GM21390 (cell line): ENCODE data around the gene PFN1.

Experiments
- ATAC-seq: cut with Tn5 transposase; IDR thresholded peaks from one replicate; pipeline ENCODE4 v1.9.1; 2021; ENCODE audit not compliant: unreplicated experiment

Gene PFN1

GRCh38 chr17:4948166-4948930 lies at the start of gene PFN1:
Gene PFN1, minus strand, starts transcription at chr17:4948530. Its CDS starts 136 bp downstream, at chr17:4948394.
- ATAC-seq: no peak

- ATAC-seq: peak; percentile 82
Observed at GRCh38 chr17:4997302-4998026, 49.1 kb upstream of the PFN1 start, which contains the start of the genes INCA1 and KIF1C. Gene INCA1, minus strand, starts transcription at chr17:4997522. Its CDS starts 3,085 bp downstream, at chr17:4994437. Gene KIF1C, plus strand, starts transcription at chr17:4997950. Its CDS starts 2,297 bp downstream, at chr17:5000247.

GRCh38 chr17:4994081-4994595 lies 45.8 kb upstream of the PFN1 start:
- no peak for ATAC-seq

- no peak for ATAC-seq
Observed at GRCh38 chr17:4987767-4988567, 39.6 kb upstream of the PFN1 start.

- ATAC-seq: peak; percentile 73
Observed at GRCh38 chr17:4986951-4987766, 38.8 kb upstream of the PFN1 start, which contains the start of gene CAMTA2. Gene CAMTA2, minus strand, starts transcription at chr17:4987675. Its CDS starts 1,453 bp downstream, at chr17:4986222.

GRCh38 chr17:4986403-4986802 lies 38.1 kb upstream of the PFN1 start:
- no peak for ATAC-seq

- ATAC-seq: no peak
Observed at GRCh38 chr17:4982305-4982704, 34.0 kb upstream of the PFN1 start.

- no peak for ATAC-seq
Observed at GRCh38 chr17:4980644-4981216, 32.4 kb upstream of the PFN1 start.

- no peak for ATAC-seq
Observed at GRCh38 chr17:4978726-4979125, 30.4 kb upstream of the PFN1 start.

- ATAC-seq: no peak
Observed at GRCh38 chr17:4974115-4974670, 25.9 kb upstream of the PFN1 start.

GRCh38 chr17:4973256-4974114 lies 25.2 kb upstream of the PFN1 start:
- no peak for ATAC-seq

GRCh38 chr17:4972752-4973151 lies 24.4 kb upstream of the PFN1 start:
- no peak for ATAC-seq

GRCh38 chr17:4972322-4972721 lies 24.0 kb upstream of the PFN1 start:
- ATAC-seq: no peak

- no peak for ATAC-seq
Observed at GRCh38 chr17:4971826-4972225, 23.5 kb upstream of the PFN1 start.

GRCh38 chr17:4970273-4970672 lies 21.9 kb upstream of the PFN1 start:
- no peak for ATAC-seq

GRCh38 chr17:4969551-4970173 lies 21.3 kb upstream of the PFN1 start:
- ATAC-seq: no peak

- no peak for ATAC-seq
Observed at GRCh38 chr17:4969047-4969550, 20.8 kb upstream of the PFN1 start.

GRCh38 chr17:4968486-4969046 lies 20.2 kb upstream of the PFN1 start:
- no peak for ATAC-seq
